ENCODE results near the gene ARHGEF6. TPM values are rescaled to one million over a fixed set of nuclear protein-coding genes. Genes with fewer than 3 reads are reported as not detected.
A peak's percentile ranks its signal among the peaks of the same experiment; 100 is the strongest.
"Not testable (repeated sequence)": the region's sequence is repeated elsewhere in the genome, so short reads cannot be mapped to it uniquely, and the experiment has no call there.

Gene ARHGEF6
- total and polyA plus RNA-seq, 7 donors = 11.4 to 70.5 (median 25.4) TPM

GRCh38 chrX:136780241-136780640 lies 491 bp downstream of the ARHGEF6 start:
- intact Hi-C loops (cut with DNase I) = loop anchor here in 1 of 2 donors (10.0 kb wide), 1 partner anchor 55 kb away; no protein-coding TSS in a partner anchor
- no peak for DNase-seq
- Histone ChIP-seq H3K27ac (peak overlapping the region; percentile 79), H3K4me3 (peak overlapping the region; percentile 63), H3K4me1 (no peaks in the 10 kb centered on the region), H3K27me3 (ENCODE audit: insufficient read depth in 3 of 3, low read length in 2 of 3) (no peaks in the 10 kb centered on the region), H3K36me3 (ENCODE audit: insufficient read depth in 1 of 2, low read depth in 1 of 2) (no peaks in the 10 kb centered on the region), H3K9me3 (no peaks in the 10 kb centered on the region)
- WGBS, 3 donors = 0 to 11% (median 7%) methylated on average over 2 of the region's 2 CpGs
- no peak for TF ChIP-seq CTCF (IDR thresholded peaks at IDR 0.05)
- ATAC-seq = peak in 1 of 4 donors; percentile 60

GRCh38 chrX:136779346-136779781 lies 1.4 kb downstream of the ARHGEF6 start:
- ATAC-seq (peak; percentile 23 to 43 (median 29)), DNase-seq (no peak)
- no peaks in the 10 kb centered on the region for H3K9me3 ChIP-seq
- peak overlapping the region; percentile 63 for H3K4me3 ChIP-seq
- H3K36me3 ChIP-seq (ENCODE audit: insufficient read depth in 1 of 2, low read depth in 1 of 2) = no peaks in the 10 kb centered on the region
- TF ChIP-seq CTCF (IDR thresholded peaks at IDR 0.05) = no peak
- no peaks in the 10 kb centered on the region for H3K27me3 ChIP-seq (ENCODE audit: insufficient read depth in 3 of 3, low read length in 2 of 3)
- intact Hi-C loops (cut with DNase I) = no loop called here
- no peaks in the 10 kb centered on the region for H3K4me1 ChIP-seq
- H3K27ac ChIP-seq = peak overlapping the region; percentile 79
- WGBS, 3 donors = 2 to 29% (median 6%) methylated on average over 4 of the region's 4 CpGs

- Histone ChIP-seq H3K36me3 (ENCODE audit: insufficient read depth in 1 of 2, low read depth in 1 of 2) (no peaks in the 10 kb centered on the region), H3K9me3 (no peaks in the 10 kb centered on the region), H3K27ac (peak overlapping the region; percentile 79), H3K27me3 (ENCODE audit: insufficient read depth in 3 of 3, low read length in 2 of 3) (no peaks in the 10 kb centered on the region), H3K4me1 (no peaks in the 10 kb centered on the region), H3K4me3 (peak overlapping the region; percentile 63)
- TF ChIP-seq CTCF (IDR thresholded peaks at IDR 0.05) = no peak
- DNase-seq (no peak), ATAC-seq (no peak)
- intact Hi-C loops (cut with DNase I) = no loop called here
Measured at GRCh38 chrX:136778916-136779315, 1.8 kb downstream of the ARHGEF6 start.

GRCh38 chrX:136778020-136778419 lies 2.7 kb downstream of the ARHGEF6 start:
- DNase-seq = no peak
- Histone ChIP-seq H3K9me3 (no peaks in the 10 kb centered on the region), H3K4me1 (no peaks in the 10 kb centered on the region), H3K27ac (peak overlapping the region; percentile 79), H3K36me3 (ENCODE audit: insufficient read depth in 1 of 2, low read depth in 1 of 2) (no peaks in the 10 kb centered on the region), H3K4me3 (no peak overlapping the region), H3K27me3 (ENCODE audit: insufficient read depth in 3 of 3, low read length in 2 of 3) (no peaks in the 10 kb centered on the region)
- no peak for TF ChIP-seq CTCF (IDR thresholded peaks at IDR 0.05)
- intact Hi-C loops (cut with DNase I) = no loop called here
- WGBS, 3 donors = 70 to 86% (median 74%) methylated on average over 3 of the region's 3 CpGs
- peak in 2 of 4 donors; percentile 32 to 37 for ATAC-seq

GRCh38 chrX:136773648-136774047 lies 7.1 kb downstream of the ARHGEF6 start:
- H3K27ac ChIP-seq = no peak overlapping the region
- DNase-seq (no peak), ATAC-seq (no peak)
- H3K4me1 ChIP-seq = no peaks in the 10 kb centered on the region
- 55 to 67% (median 60%) methylated on average over 2 of the region's 2 CpGs for WGBS, 3 donors
- no peaks in the 10 kb centered on the region for H3K36me3 ChIP-seq (ENCODE audit: insufficient read depth in 1 of 2, low read depth in 1 of 2)
- H3K9me3 ChIP-seq = no peaks in the 10 kb centered on the region
- no peak for TF ChIP-seq CTCF (IDR thresholded peaks at IDR 0.05)
- no peaks in the 10 kb centered on the region for H3K27me3 ChIP-seq (ENCODE audit: insufficient read depth in 3 of 3, low read length in 2 of 3)
- intact Hi-C loops (cut with DNase I) = no loop called here
- no peak overlapping the region for H3K4me3 ChIP-seq

- H3K27ac ChIP-seq; ATAC-seq; H3K9me3 ChIP-seq; H3K4me1 ChIP-seq; H3K36me3 ChIP-seq (ENCODE audit: insufficient read depth in 1 of 2, low read depth in 1 of 2); intact Hi-C loops (cut with DNase I); H3K4me3 ChIP-seq; H3K27me3 ChIP-seq (ENCODE audit: insufficient read depth in 3 of 3, low read length in 2 of 3); DNase-seq: not testable (repeated sequence)
- WGBS, 3 donors = 88 to 99% (median 98%) methylated on average over 2 of the region's 2 CpGs
Measured at GRCh38 chrX:136771869-136772268, 8.9 kb downstream of the ARHGEF6 start.

Data from psoas muscle (tissue), 8 donors.